Lower lobe of right lung (tissue), 2 donors: ENCODE results near the gene PSKH1. TPM values are rescaled to one million over a fixed set of nuclear protein-coding genes. Genes with fewer than 3 reads are reported as not detected.
A peak's percentile ranks its signal among the peaks of the same experiment; 100 is the strongest.

Experiments used
- ATAC-seq, 2 donors: fragments of 200-7000 bp; cut with Tn5 transposase; one replicate each; pipeline ENCODE4 v1.9.1; 2020 to 2022; ENCODE audit warnings: mild to moderate bottlenecking in 2 of 2, moderate library complexity in 2 of 2
- DNase-seq: peaks from one replicate; pipeline ENCODE4 v3.0.0-alpha.2; 2020
- H3K27ac ChIP-seq: fragments of 200-600 bp; one replicate; pipeline ENCODE4 v1.8.0; 2022
- H3K27me3 ChIP-seq: fragments of 200-600 bp; one replicate; pipeline ENCODE4 v1.8.0; 2022; ENCODE audit warnings: low read depth
- H3K36me3 ChIP-seq: fragments of 200-600 bp; one replicate; pipeline ENCODE4 v1.8.0; 2022; ENCODE audit warnings: mild to moderate bottlenecking
- H3K4me1 ChIP-seq: fragments of 200-600 bp; one replicate; pipeline ENCODE4 v1.8.0; 2022
- H3K4me3 ChIP-seq: fragments of 200-600 bp; one replicate; pipeline ENCODE4 v1.8.0; 2022; ENCODE audit warnings: mild to moderate bottlenecking
- H3K9me3 ChIP-seq: fragments of 200-600 bp; one replicate; pipeline ENCODE4 v1.8.0; 2022
- CTCF ChIP-seq: fragments of 200-600 bp; IDR thresholded peaks from one replicate; pipeline ENCODE4 v1.8.0; 2022; ENCODE audit warnings: antibody characterized with exemption, mild to moderate bottlenecking
- intact Hi-C: fragments of 100-400 bp; cut with DNase I; formaldehyde crosslinking; loops from one replicate; pipeline ENCODE4 v1.11.0; 2022
- total RNA-seq: library from RNA; stranded (reverse); fragmentation: NEBNext Ultra II Directional; extraction: Animal tissue kit (Norgen Biotek cat#: 25700); gene quantifications from one replicate; pipeline ENCODE4 v1.2.1, GENCODE V29; 2021
- donor health status: DM: no; HTN: yes; CAD: no; lungs with severe emphysema.

PSKH1 gene
- total RNA-seq, 1 donor from 2014 or later, result 28.3 TPM

DNA sequence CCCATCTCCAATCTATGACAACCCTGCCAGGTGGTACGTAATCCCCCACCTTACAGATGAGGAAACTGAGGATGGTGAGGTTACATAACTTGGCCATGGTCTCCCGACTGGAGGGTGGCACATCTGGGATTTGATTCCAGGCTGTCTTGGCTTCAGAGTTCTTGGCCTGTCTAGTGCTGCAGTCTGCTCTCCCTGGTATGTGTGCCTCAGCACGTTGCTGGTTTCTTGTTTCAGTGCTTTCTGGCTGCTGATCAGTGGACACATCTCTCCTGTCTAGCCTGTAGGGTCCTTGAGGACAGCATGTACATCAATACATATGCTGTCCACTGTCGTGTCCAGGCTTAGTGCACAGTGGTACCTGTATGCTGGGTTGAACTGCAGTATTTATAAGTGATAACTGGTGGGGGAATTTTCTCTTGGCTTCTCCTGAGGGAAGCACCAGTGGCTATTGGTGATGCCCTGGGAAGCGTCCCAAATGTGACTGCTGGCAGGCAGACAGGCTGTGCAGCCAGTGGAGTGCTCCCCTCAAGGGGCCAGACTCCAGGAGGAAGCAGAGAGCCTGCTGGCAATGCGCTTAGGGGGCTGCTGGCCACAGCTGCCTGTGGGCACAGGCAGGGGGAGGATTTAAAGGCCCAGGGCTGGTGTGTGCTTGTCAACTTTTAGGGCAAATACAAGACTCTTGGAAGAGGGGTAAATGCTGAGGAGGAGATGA is 24.2 kb downstream of the PSKH1 start:
- peaks cover 30% of the 10 kb centered on the region for H3K4me1 ChIP-seq
- H3K4me3 ChIP-seq, result no peak overlapping the region
- no peaks in the 10 kb centered on the region for H3K9me3 ChIP-seq
- DNase-seq (peak; percentile 53), ATAC-seq (peak; percentile 48 to 56)
- H3K36me3 ChIP-seq, result peaks cover 41% of the 10 kb centered on the region
- no peak overlapping the region for H3K27ac ChIP-seq
- H3K27me3 ChIP-seq, result no peaks in the 10 kb centered on the region
- no peak for TF ChIP-seq CTCF
- intact Hi-C loops, result no loop called here

DNA sequence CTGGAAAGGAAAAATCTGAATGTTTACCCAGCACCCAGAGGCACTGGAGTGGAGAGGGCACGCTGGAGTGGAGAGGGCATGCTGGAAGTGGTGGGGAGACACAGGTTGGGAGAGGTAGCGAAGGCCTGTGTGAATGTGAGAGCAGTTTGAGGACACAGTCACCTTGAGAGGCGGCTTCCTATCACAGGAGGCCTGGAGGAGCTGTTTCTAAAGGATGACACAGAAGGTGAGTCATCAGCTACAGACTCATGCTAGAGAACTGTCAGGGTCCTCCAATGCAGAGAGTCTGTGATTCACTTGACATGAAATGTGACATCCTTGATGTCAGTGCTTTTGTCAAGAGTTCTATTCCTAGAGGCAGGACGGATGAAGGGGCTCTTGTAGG is 24.8 kb downstream of the PSKH1 start:
- Histone ChIP-seq H3K27me3 (no peaks in the 10 kb centered on the region), H3K36me3 (peaks cover 42% of the 10 kb centered on the region), H3K4me1 (peaks cover 30% of the 10 kb centered on the region), H3K27ac (no peak overlapping the region), H3K4me3 (no peak overlapping the region), H3K9me3 (no peaks in the 10 kb centered on the region)
- intact Hi-C loops, result no loop called here
- ATAC-seq, result peak; percentile 55 to 74
- DNase-seq, result peak; percentile 48
- TF ChIP-seq CTCF, result no peak

DNA sequence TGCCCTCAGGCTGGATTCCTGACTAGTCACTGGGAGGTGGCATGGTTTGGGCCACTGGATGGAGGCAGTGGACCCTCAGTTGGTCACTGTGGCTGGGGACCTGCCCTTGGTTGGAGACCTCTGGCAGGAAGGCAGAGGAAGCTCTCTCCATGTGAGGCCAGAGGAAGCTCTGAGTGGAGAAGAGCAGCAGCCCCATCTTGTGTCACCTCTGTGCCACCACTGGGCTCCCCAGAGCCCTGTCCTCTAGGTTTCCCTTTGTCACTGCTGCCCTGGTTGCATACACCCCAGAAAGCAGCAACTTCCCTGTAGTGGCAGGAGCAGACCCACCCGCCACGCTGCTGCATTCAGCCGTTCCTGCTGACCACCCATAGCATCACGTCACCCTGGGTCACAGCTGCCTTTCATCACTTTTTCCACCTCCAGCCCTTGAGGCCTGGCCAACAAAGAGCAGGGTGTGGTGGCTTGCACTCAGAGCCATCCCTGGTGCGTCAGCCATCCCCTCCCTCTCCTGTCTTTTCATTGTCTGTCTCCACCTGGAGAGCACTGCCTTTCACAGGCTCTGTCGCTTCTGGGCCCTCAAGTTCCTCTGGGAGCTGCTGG is 26.7 kb downstream of the PSKH1 start:
- H3K27ac ChIP-seq, result no peak overlapping the region
- ATAC-seq (no peak), DNase-seq (no peak)
- peaks cover 47% of the 10 kb centered on the region for H3K36me3 ChIP-seq
- no peaks in the 10 kb centered on the region for H3K9me3 ChIP-seq
- intact Hi-C loops, result no loop called here
- no peak for TF ChIP-seq CTCF
- peaks cover 43% of the 10 kb centered on the region for H3K4me1 ChIP-seq
- no peaks in the 10 kb centered on the region for H3K27me3 ChIP-seq
- H3K4me3 ChIP-seq, result no peak overlapping the region

DNA sequence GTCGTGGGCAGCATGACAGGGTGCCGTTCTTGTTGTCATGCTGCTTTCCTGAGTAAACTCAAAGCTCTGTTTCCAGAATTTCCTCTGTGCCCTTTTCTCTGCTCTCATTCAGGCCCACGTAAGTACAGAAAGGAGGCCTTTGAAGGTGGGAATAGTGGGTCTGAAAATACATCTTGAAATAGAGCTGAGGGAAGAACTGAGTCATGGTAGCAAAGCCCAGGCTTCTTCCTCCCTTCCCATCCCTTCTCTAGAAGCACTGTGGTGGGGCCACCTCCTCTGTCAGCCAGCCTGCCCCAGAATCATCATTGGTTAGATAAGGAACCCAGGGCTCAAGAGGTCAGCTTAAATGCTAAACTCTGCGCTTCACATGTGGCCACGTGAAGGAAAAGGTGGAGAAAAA is 29.2 kb downstream of the PSKH1 start:
- no peak for ATAC-seq
- intact Hi-C loops, result no loop called here
- no peak overlapping the region for H3K4me3 ChIP-seq
- no peak for TF ChIP-seq CTCF
- H3K9me3 ChIP-seq, result no peaks in the 10 kb centered on the region
- H3K27me3 ChIP-seq, result no peaks in the 10 kb centered on the region
- H3K27ac ChIP-seq, result no peak overlapping the region
- peaks cover 41% of the 10 kb centered on the region for H3K36me3 ChIP-seq
- DNase-seq, result no peak
- H3K4me1 ChIP-seq, result peaks cover 43% of the 10 kb centered on the region

- no peaks in the 10 kb centered on the region for H3K27me3 ChIP-seq
- peaks cover 46% of the 10 kb centered on the region for H3K36me3 ChIP-seq
- no peak for TF ChIP-seq CTCF
- H3K27ac ChIP-seq, result no peak overlapping the region
- no peaks in the 10 kb centered on the region for H3K9me3 ChIP-seq
- no peak overlapping the region for H3K4me3 ChIP-seq
- peaks cover 38% of the 10 kb centered on the region for H3K4me1 ChIP-seq
- ATAC-seq (no peak), DNase-seq (no peak)
- intact Hi-C loops, result no loop called here
Measured at GRCh38 chr16:67922740-67923139, 29.7 kb downstream of the PSKH1 start.
